ENCODE data around the gene DNAJB12. TPM values are rescaled to one million over a fixed set of nuclear protein-coding genes. Genes with fewer than 3 reads are reported as not detected.

The DNAJB12 gene
- total RNA-seq, 1 experiment from 2014 or later = 25.8 TPM

DNA sequence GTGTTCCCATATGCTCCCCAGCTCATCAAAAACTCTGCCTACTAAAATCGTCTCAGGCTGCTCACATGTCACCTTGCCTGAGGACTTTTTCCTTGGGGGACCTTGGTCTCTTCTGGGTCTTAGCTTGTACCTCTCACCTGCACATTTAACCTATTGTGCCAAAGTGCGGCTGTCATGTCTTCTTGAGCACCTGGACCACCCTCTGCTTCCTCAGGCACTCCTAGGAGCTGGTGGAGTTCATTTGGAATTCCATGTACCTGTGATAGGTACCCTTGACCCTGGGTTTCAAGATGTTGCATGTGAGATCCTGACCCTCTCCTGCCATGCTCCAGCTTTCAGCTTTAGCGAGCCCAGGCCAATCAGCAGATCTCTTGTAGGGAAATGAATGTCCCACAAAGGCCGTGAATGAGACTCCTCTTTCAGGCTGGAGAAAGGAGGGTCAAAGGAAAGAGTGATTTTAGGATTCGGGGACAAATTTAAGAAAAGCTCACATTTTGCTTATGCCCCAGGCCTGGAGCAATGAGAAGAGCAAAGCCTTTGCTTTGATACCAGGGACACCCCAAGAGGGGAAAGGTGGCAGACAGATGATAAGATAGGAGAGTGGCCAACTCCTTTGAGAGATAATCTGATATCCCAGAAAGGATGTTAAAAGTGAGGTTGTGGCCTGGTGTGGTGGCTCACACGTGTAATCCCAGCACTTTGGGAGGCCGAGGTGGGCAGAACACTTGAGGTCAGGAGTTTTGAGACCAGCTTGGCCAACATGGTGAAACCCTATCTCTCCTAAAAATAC is 10.6 kb upstream of the DNAJB12 start:
- Histone ChIP-seq H3K4me3 (replicated peaks in 1 of 2; ENCODE audit: low read depth in 1 of 2, low read length in 2 of 2) (no peak overlapping the region), H3K4me1 (ENCODE audit: control insufficient read depth in 1 of 2, insufficient read depth in 2 of 2, low read length in 2 of 2) (peaks cover 7 to 19% of the 10 kb centered on the region in 2 experiments), H3K27ac (ENCODE audit: low read depth, low read length) (no peak overlapping the region), H4K20me1 (ENCODE audit: insufficient read depth) (no peaks in the 10 kb centered on the region), H3K9me2 (ENCODE audit: insufficient read depth) (no peaks in the 10 kb centered on the region), H3K79me2 (ENCODE audit: insufficient read depth, low read length) (no peaks in the 10 kb centered on the region), H2AFZ (ENCODE audit: low read depth, low read length, poor library complexity, severe bottlenecking) (no peak overlapping the region), H3K4me2 (ENCODE audit: low read length) (0 out of 2 replicates have a peak overlapping the region, but pooled peaks have one; percentile 63), H3K27me3 (ENCODE audit: insufficient read depth, low read length) (no peaks in the 10 kb centered on the region), H3K9ac (ENCODE audit: low read length) (no peak overlapping the region), H3K9me3 (ENCODE audit: control insufficient read depth in 1 of 2, insufficient read depth in 1 of 2, low read depth in 1 of 2, low read length in 2 of 2) (no peaks in the 10 kb centered on the region), H3K36me3 (ENCODE audit: control insufficient read depth in 1 of 2, insufficient read depth in 2 of 2, low read length in 2 of 2) (no peaks in the 10 kb centered on the region)
- ChIA-PET CTCF (interaction anchor here (1.1 to 2.9 kb wide), 3 partner anchors 468 to 696 kb away, joined by 4 to 25 read pairs (median 7); no protein-coding TSS in a partner anchor), RAD21 (ENCODE audit: low non-redundant PET in 1 of 2, low total read pairs in 2 of 2, uncharacterized antibody in 2 of 2, unreplicated experiment in 2 of 2) (interaction anchor here in 1 of 2 experiments (1.5 kb wide), 1 partner anchor 469 kb away, joined by 5 read pairs; no protein-coding TSS in a partner anchor), POLR2A (no interaction called here)
- BruUV-seq (replicated peaks) = no TSS peak
- intact Hi-C loops (cut with micrococcal nuclease) = loop anchor here (2.0 to 10.0 kb wide), 3 partner anchors 200 to 800 kb away; partner anchors contain the start of genes ECD and FAM149B1
- ATAC-seq = no peak
- no peak for DNase-seq (ENCODE audit: low read depth, low spot score)
- TF ChIP-seq POLR2A (IDR thresholded peaks at IDR 0.05; ENCODE audit: borderline replicate concordance, extremely low read depth, insufficient read depth, insufficient read length) (no peak), YY1 (IDR thresholded peaks at IDR 0.05; ENCODE audit: extremely low read depth, insufficient replicate concordance, low read depth, low read length) (no peak), RAD21 (IDR thresholded peaks at IDR 0.05; ENCODE audit: low read depth) (no peak), TCF7L2 (IDR thresholded peaks at IDR 0.05; ENCODE audit: borderline replicate concordance, extremely low read depth, insufficient read depth, insufficient read length) (no peak), ZFX (IDR thresholded peaks at IDR 0.05) (no peak), SIN3A (IDR thresholded peaks at IDR 0.05; ENCODE audit: low read depth) (no peak)

DNA sequence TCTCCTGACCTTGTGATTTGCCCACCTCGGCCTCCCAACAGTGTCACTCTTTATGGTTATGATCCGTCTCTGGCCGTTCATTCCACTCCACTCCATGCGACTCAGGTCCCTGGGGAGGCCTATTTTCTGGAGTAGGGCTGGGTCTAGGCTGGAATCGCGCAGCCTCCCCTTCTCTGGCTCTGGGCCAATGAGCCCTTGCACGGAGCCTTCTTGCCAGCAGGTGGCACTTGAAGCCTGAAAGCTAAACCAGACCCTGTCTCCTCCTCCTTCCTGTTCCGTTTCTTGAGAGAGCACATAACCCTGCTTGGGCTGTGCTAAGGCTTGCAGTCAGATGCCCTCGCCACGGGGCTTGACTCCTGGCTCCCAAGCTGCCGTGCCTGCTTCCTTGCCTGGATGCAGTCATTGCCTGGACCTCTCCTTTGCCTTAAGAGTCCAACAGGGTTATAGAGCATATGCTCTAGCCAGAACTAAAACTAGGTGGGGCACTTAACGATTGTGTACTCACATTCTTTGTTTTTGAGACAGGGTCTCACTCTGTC is 9.6 kb upstream of the DNAJB12 start:
- Histone ChIP-seq H3K4me3 (replicated peaks in 1 of 2; ENCODE audit: low read depth in 1 of 2, low read length in 2 of 2) (peak overlapping the region in 1 of 2 experiments; percentile 22; a peak in 2 of 4 replicates), H3K9ac (ENCODE audit: low read length) (peak overlapping the region; percentile 40), H3K27ac (ENCODE audit: low read depth, low read length) (0 out of 2 replicates have a peak overlapping the region, but pooled peaks have one; percentile 21), H2AFZ (ENCODE audit: low read depth, low read length, poor library complexity, severe bottlenecking) (peak overlapping the region; percentile 10), H3K36me3 (ENCODE audit: control insufficient read depth in 1 of 2, insufficient read depth in 2 of 2, low read length in 2 of 2) (no peaks in the 10 kb centered on the region), H3K27me3 (ENCODE audit: insufficient read depth, low read length) (no peaks in the 10 kb centered on the region), H3K4me2 (ENCODE audit: low read length) (peak overlapping the region; percentile 63), H4K20me1 (ENCODE audit: insufficient read depth) (no peaks in the 10 kb centered on the region), H3K9me3 (ENCODE audit: control insufficient read depth in 1 of 2, insufficient read depth in 1 of 2, low read depth in 1 of 2, low read length in 2 of 2) (no peaks in the 10 kb centered on the region), H3K79me2 (ENCODE audit: insufficient read depth, low read length) (no peaks in the 10 kb centered on the region), H3K9me2 (ENCODE audit: insufficient read depth) (no peaks in the 10 kb centered on the region), H3K4me1 (ENCODE audit: control insufficient read depth in 1 of 2, insufficient read depth in 2 of 2, low read length in 2 of 2) (peaks cover 7 to 19% of the 10 kb centered on the region in 2 experiments)
- ChIA-PET CTCF (interaction anchor here (1.0 to 2.9 kb wide), 4 partner anchors 10 to 697 kb away, joined by 3 to 25 read pairs (median 6); no protein-coding TSS in a partner anchor), RAD21 (ENCODE audit: low non-redundant PET in 1 of 2, low total read pairs in 2 of 2, uncharacterized antibody in 2 of 2, unreplicated experiment in 2 of 2) (interaction anchor here in 1 of 2 experiments (1.4 to 1.5 kb wide), 2 partner anchors 470 to 697 kb away, joined by 4 to 5 read pairs; no protein-coding TSS in a partner anchor), POLR2A (no interaction called here)
- ATAC-seq = peak; percentile 94
- peak; percentile 82 for DNase-seq (ENCODE audit: low read depth, low spot score)
- no TSS peak for BruUV-seq (replicated peaks)
- intact Hi-C loops (cut with micrococcal nuclease) = loop anchor here (1.0 to 10.0 kb wide), 6 partner anchors 200 to 800 kb away; partner anchors contain the start of genes ECD and FAM149B1
- peak; percentile 55 for TF ChIP-seq POLR2AphosphoS5 (IDR thresholded peaks at IDR 0.05; ENCODE audit: low read depth, low read length)
- TF ChIP-seq, protein P1, sequence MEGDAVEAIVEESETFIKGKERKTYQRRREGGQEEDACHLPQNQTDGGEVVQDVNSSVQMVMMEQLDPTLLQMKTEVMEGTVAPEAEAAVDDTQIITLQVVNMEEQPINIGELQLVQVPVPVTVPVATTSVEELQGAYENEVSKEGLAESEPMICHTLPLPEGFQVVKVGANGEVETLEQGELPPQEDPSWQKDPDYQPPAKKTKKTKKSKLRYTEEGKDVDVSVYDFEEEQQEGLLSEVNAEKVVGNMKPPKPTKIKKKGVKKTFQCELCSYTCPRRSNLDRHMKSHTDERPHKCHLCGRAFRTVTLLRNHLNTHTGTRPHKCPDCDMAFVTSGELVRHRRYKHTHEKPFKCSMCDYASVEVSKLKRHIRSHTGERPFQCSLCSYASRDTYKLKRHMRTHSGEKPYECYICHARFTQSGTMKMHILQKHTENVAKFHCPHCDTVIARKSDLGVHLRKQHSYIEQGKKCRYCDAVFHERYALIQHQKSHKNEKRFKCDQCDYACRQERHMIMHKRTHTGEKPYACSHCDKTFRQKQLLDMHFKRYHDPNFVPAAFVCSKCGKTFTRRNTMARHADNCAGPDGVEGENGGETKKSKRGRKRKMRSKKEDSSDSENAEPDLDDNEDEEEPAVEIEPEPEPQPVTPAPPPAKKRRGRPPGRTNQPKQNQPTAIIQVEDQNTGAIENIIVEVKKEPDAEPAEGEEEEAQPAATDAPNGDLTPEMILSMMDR (IDR thresholded peaks at IDR 0.05 in 2 of 3, conservative IDR thresholded peaks at IDR 0.05 in 1 of 3; ENCODE audit: borderline replicate concordance in 1 of 3, insufficient read depth in 1 of 3, low read depth in 2 of 3, low read length in 2 of 3) = peak; percentile 85 to 95 (median 85)
- TF ChIP-seq SRF (IDR thresholded peaks at IDR 0.05; ENCODE audit: low read depth) = no peak
- TF ChIP-seq RAD21 (IDR thresholded peaks at IDR 0.05; ENCODE audit: low read depth) = peak; percentile 98
- TF ChIP-seq, protein P2, sequence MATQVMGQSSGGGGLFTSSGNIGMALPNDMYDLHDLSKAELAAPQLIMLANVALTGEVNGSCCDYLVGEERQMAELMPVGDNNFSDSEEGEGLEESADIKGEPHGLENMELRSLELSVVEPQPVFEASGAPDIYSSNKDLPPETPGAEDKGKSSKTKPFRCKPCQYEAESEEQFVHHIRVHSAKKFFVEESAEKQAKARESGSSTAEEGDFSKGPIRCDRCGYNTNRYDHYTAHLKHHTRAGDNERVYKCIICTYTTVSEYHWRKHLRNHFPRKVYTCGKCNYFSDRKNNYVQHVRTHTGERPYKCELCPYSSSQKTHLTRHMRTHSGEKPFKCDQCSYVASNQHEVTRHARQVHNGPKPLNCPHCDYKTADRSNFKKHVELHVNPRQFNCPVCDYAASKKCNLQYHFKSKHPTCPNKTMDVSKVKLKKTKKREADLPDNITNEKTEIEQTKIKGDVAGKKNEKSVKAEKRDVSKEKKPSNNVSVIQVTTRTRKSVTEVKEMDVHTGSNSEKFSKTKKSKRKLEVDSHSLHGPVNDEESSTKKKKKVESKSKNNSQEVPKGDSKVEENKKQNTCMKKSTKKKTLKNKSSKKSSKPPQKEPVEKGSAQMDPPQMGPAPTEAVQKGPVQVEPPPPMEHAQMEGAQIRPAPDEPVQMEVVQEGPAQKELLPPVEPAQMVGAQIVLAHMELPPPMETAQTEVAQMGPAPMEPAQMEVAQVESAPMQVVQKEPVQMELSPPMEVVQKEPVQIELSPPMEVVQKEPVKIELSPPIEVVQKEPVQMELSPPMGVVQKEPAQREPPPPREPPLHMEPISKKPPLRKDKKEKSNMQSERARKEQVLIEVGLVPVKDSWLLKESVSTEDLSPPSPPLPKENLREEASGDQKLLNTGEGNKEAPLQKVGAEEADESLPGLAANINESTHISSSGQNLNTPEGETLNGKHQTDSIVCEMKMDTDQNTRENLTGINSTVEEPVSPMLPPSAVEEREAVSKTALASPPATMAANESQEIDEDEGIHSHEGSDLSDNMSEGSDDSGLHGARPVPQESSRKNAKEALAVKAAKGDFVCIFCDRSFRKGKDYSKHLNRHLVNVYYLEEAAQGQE (IDR thresholded peaks at IDR 0.05; ENCODE audit: low read depth) = no peak
- no peak for TF ChIP-seq EZH2phosphoT487 (IDR thresholded peaks at IDR 0.05; ENCODE audit: borderline replicate concordance)

Data from HCT116 (cell line).